LNCAP (cell line): ENCODE results near the gene DCC.

ENCODE experiments used
- CTCF ChIP-seq: fragments of 450-650 bp; IDR thresholded peaks from 2 replicates; pipeline ENCODE4 v1.5.1; 2017; ENCODE audit warnings: mild to moderate bottlenecking

DCC gene

GRCh38 chr18:52572036-52573000 lies 232.3 kb downstream of the DCC start:
- no peak for TF ChIP-seq CTCF

GRCh38 chr18:52577795-52578194 lies 237.8 kb downstream of the DCC start:
- TF ChIP-seq CTCF = no peak

- TF ChIP-seq CTCF = no peak
These were observed 242.1 kb downstream of the DCC start for GRCh38 chr18:52582061-52582460.

GRCh38 chr18:52582516-52582915 lies 242.5 kb downstream of the DCC start:
- no peak for TF ChIP-seq CTCF

- TF ChIP-seq CTCF = no peak
These were observed 248.9 kb downstream of the DCC start for GRCh38 chr18:52588931-52589330.

- no peak for TF ChIP-seq CTCF
These were observed 256.9 kb downstream of the DCC start for GRCh38 chr18:52596748-52597435.

GRCh38 chr18:52598921-52599320 lies 258.9 kb downstream of the DCC start:
- no peak for TF ChIP-seq CTCF
